Panc1 (cell line): ENCODE measurements around the gene SFXN3. TPM values are rescaled to one million over a fixed set of nuclear protein-coding genes. Genes with fewer than 3 reads are reported as not detected.

Experiments used
- ATAC-seq: fragments of 200-7000 bp; cut with Tn5 transposase; 2 replicates; pipeline ENCODE4 v1.9.1; 2020; ENCODE audit warnings: mild to moderate bottlenecking, moderate library complexity
- BruUV-seq: library from RNA; stranded (reverse); fragments of 400-500 nt; replicated peaks from 2 replicates; lab custom pipeline; 2021; lab: Mats Ljungman, UMichigan
- CTCF ChIA-PET: fragments of 300-600 bp; sonication (Branson Sonifier 250); formaldehyde crosslinking; loops from one replicate; lab custom pipeline; 2022; ENCODE audit warnings: antibody characterized with exemption; lab: Charles Lee
- POLR2A ChIA-PET: fragments of 300-600 bp; sonication (Branson Sonifier 250); formaldehyde crosslinking; loops from one replicate; lab custom pipeline; 2022; ENCODE audit warnings: antibody characterized with exemption; lab: Charles Lee
- DNase-seq: peaks from one replicate; pipeline ENCODE4 v3.0.0-alpha.2; 2010; ENCODE audit warnings: low read depth, low spot score
- H3K27ac ChIP-seq: 2 replicates; pipeline ENCODE4 v1.5.1; 2011; ENCODE audit warnings: mild to moderate bottlenecking, low read length, inconsistent platforms
- H3K27me3 ChIP-seq: fragments of 200-500 bp; sonication (Bioruptor generic); 2 replicates; pipeline ENCODE4 v1.6.0; 2014; ENCODE audit warnings: low read length, inconsistent platforms; ENCODE audit not compliant: control insufficient read depth, insufficient read depth
- H3K36me3 ChIP-seq: fragments of 200-500 bp; sonication (Bioruptor generic); 2 replicates; pipeline ENCODE4 v1.5.1; 2014; ENCODE audit warnings: inconsistent platforms, mild to moderate bottlenecking, low read length, moderate library complexity; ENCODE audit not compliant: control insufficient read depth, insufficient read depth
- H3K4me1 ChIP-seq: 2 replicates; pipeline ENCODE4 v1.5.1; 2011; ENCODE audit warnings: inconsistent platforms, mild to moderate bottlenecking, low read length, moderate library complexity; ENCODE audit not compliant: control insufficient read depth, insufficient read depth
- H3K4me3 ChIP-seq, 2 experiments: 2 replicates each; pipeline ENCODE4 v1.5.1; 2011 to 2012; ENCODE audit warnings: low read depth in 2 of 2, low read length in 2 of 2, mild to moderate bottlenecking in 2 of 2, inconsistent platforms in 1 of 2, moderate library complexity in 1 of 2
- H3K9me3 ChIP-seq: fragments of 200-500 bp; sonication (Bioruptor generic); 2 replicates; pipeline ENCODE4 v1.5.1; 2014; ENCODE audit warnings: low read depth, mild to moderate bottlenecking, inconsistent platforms, low read length, moderate library complexity; ENCODE audit not compliant: control insufficient read depth, insufficient read depth
- POLR2AphosphoS5 ChIP-seq: IDR thresholded peaks from 2 replicates; pipeline ENCODE4 v1.6.1; 2012; ENCODE audit warnings: mild to moderate bottlenecking, low read depth, low read length, moderate library complexity
- SIN3A ChIP-seq: IDR thresholded peaks from 2 replicates; pipeline ENCODE4 v1.6.1; 2012; ENCODE audit warnings: low read depth, mild to moderate bottlenecking, low read length, moderate library complexity, borderline replicate concordance; ENCODE audit not compliant: insufficient read depth
- TCF7L2 ChIP-seq: IDR thresholded peaks from 2 replicates; pipeline ENCODE4 v1.6.1; 2011; ENCODE audit warnings: mild to moderate bottlenecking, low read depth, low read length, inconsistent platforms
- in situ Hi-C: cut with HindIII; loops from 2 replicates; pipeline ENCODE4 v1.10.0; 2016; ENCODE audit warnings: low sequenced_read_pairs, low pct_unique_long_range_greater_than_20kb
- intact Hi-C: fragments of 100-400 bp; cut with micrococcal nuclease; formaldehyde crosslinking; loops from one replicate; pipeline ENCODE4 v1.10.0; 2022; ENCODE audit not compliant: unreplicated experiment
- total RNA-seq: library from RNA; stranded (reverse); gene quantifications from one replicate; pipeline ENCODE4 v1.2.1, GENCODE V29; 2021; ENCODE audit not compliant: unreplicated experiment
- TF ChIP-seq, protein P1 (sequence below), 2 experiments: IDR thresholded peaks; 2 replicates each; pipeline ENCODE4 v1.6.1; 2011 to 2012; ENCODE audit warnings: low read depth in 2 of 2, control low read depth in 1 of 2, low read length in 1 of 2, mild to moderate bottlenecking in 1 of 2, moderate library complexity in 1 of 2; ENCODE audit not compliant: insufficient read depth in 1 of 2
- TF ChIP-seq, protein P2 (sequence below): fragments of 450-650 bp; IDR thresholded peaks from 2 replicates; pipeline ENCODE4 v1.5.1; 2017; ENCODE audit warnings: mild to moderate bottlenecking

SFXN3 gene
- total RNA-seq, 1 experiment from 2014 or later: 15.3 TPM

GRCh38 chr10:101015582-101015973 is 15.5 kb upstream of the SFXN3 start:
- no peak overlapping the region for H3K27ac ChIP-seq
- no peak overlapping the region for H3K4me3 ChIP-seq
- H3K36me3 ChIP-seq: no peaks in the 10 kb centered on the region
- H3K4me1 ChIP-seq: peaks cover 18% of the 10 kb centered on the region
- no peaks in the 10 kb centered on the region for H3K27me3 ChIP-seq
- ChIA-PET CTCF (interaction anchor here (0.6 to 2.4 kb wide), 4 partner anchors 17 to 88 kb away, joined by 3 to 11 read pairs (median 4); no protein-coding TSS in a partner anchor), POLR2A (no interaction called here)
- ATAC-seq: no peak
- no peaks in the 10 kb centered on the region for H3K9me3 ChIP-seq
- in situ Hi-C loops (no loop called here), intact Hi-C loops (no loop called here)
- DNase-seq: no peak
- no TSS peak for BruUV-seq
- TF ChIP-seq POLR2AphosphoS5 (no peak), TCF7L2 (no peak), SIN3A (no peak)
- TF ChIP-seq, protein P1, sequence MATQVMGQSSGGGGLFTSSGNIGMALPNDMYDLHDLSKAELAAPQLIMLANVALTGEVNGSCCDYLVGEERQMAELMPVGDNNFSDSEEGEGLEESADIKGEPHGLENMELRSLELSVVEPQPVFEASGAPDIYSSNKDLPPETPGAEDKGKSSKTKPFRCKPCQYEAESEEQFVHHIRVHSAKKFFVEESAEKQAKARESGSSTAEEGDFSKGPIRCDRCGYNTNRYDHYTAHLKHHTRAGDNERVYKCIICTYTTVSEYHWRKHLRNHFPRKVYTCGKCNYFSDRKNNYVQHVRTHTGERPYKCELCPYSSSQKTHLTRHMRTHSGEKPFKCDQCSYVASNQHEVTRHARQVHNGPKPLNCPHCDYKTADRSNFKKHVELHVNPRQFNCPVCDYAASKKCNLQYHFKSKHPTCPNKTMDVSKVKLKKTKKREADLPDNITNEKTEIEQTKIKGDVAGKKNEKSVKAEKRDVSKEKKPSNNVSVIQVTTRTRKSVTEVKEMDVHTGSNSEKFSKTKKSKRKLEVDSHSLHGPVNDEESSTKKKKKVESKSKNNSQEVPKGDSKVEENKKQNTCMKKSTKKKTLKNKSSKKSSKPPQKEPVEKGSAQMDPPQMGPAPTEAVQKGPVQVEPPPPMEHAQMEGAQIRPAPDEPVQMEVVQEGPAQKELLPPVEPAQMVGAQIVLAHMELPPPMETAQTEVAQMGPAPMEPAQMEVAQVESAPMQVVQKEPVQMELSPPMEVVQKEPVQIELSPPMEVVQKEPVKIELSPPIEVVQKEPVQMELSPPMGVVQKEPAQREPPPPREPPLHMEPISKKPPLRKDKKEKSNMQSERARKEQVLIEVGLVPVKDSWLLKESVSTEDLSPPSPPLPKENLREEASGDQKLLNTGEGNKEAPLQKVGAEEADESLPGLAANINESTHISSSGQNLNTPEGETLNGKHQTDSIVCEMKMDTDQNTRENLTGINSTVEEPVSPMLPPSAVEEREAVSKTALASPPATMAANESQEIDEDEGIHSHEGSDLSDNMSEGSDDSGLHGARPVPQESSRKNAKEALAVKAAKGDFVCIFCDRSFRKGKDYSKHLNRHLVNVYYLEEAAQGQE (IDR thresholded peaks at IDR 0.05; ENCODE audit: insufficient read depth in 1 of 2, low read depth in 2 of 2, low read length in 1 of 2): no peak
- TF ChIP-seq, protein P2, sequence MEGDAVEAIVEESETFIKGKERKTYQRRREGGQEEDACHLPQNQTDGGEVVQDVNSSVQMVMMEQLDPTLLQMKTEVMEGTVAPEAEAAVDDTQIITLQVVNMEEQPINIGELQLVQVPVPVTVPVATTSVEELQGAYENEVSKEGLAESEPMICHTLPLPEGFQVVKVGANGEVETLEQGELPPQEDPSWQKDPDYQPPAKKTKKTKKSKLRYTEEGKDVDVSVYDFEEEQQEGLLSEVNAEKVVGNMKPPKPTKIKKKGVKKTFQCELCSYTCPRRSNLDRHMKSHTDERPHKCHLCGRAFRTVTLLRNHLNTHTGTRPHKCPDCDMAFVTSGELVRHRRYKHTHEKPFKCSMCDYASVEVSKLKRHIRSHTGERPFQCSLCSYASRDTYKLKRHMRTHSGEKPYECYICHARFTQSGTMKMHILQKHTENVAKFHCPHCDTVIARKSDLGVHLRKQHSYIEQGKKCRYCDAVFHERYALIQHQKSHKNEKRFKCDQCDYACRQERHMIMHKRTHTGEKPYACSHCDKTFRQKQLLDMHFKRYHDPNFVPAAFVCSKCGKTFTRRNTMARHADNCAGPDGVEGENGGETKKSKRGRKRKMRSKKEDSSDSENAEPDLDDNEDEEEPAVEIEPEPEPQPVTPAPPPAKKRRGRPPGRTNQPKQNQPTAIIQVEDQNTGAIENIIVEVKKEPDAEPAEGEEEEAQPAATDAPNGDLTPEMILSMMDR: no peak

- POLR2A ChIA-PET: no interaction called here
- H3K27ac ChIP-seq: no peak overlapping the region
- intact Hi-C loops: no loop called here
- no peaks in the 10 kb centered on the region for H3K9me3 ChIP-seq
- CTCF ChIA-PET: interaction anchor here (0.5 to 3.3 kb wide), 5 partner anchors 14 to 183 kb away, joined by 3 to 22 read pairs (median 4); partner anchors contain the start of genes PDZD7 and SFXN3
- in situ Hi-C loops: no loop called here
- TF ChIP-seq, protein P2: no peak
- TF ChIP-seq TCF7L2 (no peak), POLR2AphosphoS5 (no peak), SIN3A (no peak)
- TF ChIP-seq, protein P1 (IDR thresholded peaks at IDR 0.05; ENCODE audit: insufficient read depth in 1 of 2, low read depth in 2 of 2, low read length in 1 of 2): no peak
- no peaks in the 10 kb centered on the region for H3K27me3 ChIP-seq
- peaks cover 15% of the 10 kb centered on the region for H3K4me1 ChIP-seq
- no peak overlapping the region for H3K4me3 ChIP-seq
- H3K36me3 ChIP-seq: no peaks in the 10 kb centered on the region
- no peak for ATAC-seq
- BruUV-seq: no TSS peak
- no peak for DNase-seq
Measured at GRCh38 chr10:101016814-101017213, 14.2 kb upstream of the SFXN3 start.
